ENCODE results near the gene NAT10.

- TF ChIP-seq GATA2 (IDR thresholded peaks at IDR 0.05; ENCODE audit: low read depth, low read length), result no peak
- no peak for TF ChIP-seq GATA3 (IDR thresholded peaks at IDR 0.05; ENCODE audit: low read depth, low read length)
Measured at GRCh38 chr11:34124885-34125668, 19.6 kb downstream of the NAT10 start.
